CD4-positive, alpha-beta memory T cell (primary cell): ENCODE results near the gene DGKH. TPM values are rescaled to one million over a fixed set of nuclear protein-coding genes. Genes with fewer than 3 reads are reported as not detected.

ENCODE experiments used
- CTCF ChIA-PET: fragments of 350-600 bp; sonication (Branson Sonifier 250); formaldehyde crosslinking; loops from one replicate; lab custom pipeline; 2021; ENCODE audit warnings: inconsistent platforms; ENCODE audit not compliant: partially characterized antibody; lab: Charles Lee
- POLR2A ChIA-PET: fragments of 350-600 bp; sonication (Branson Sonifier 250); formaldehyde crosslinking; loops from one replicate; lab custom pipeline; 2021; ENCODE audit not compliant: partially characterized antibody; lab: Charles Lee
- DNase-seq, 5 donors: peaks; one replicate each; pipeline versions ENCODE4 v3.0.0 to v3.0.0-alpha.2; 2020 to 2022; ENCODE audit warnings: mixed read lengths in 1 of 5
- H3K27ac ChIP-seq: one replicate; pipeline ENCODE4 v1.7.0; 2013; ENCODE audit warnings: low read depth, low read length
- H3K27me3 ChIP-seq: 2 replicates; pipeline ENCODE4 v1.7.0; 2013; ENCODE audit warnings: mild to moderate bottlenecking, low read length, moderate library complexity; ENCODE audit not compliant: insufficient read depth
- H3K36me3 ChIP-seq: 2 replicates; pipeline ENCODE4 v1.7.0; 2013; ENCODE audit warnings: mild to moderate bottlenecking, low read length, moderate library complexity; ENCODE audit not compliant: insufficient read depth
- H3K4me1 ChIP-seq: 2 replicates; pipeline ENCODE4 v1.7.0; 2013; ENCODE audit warnings: mild to moderate bottlenecking, low read length, moderate library complexity; ENCODE audit not compliant: insufficient read depth
- H3K4me3 ChIP-seq, 2 donors: one replicate each; pipeline ENCODE4 v1.7.0; 2013; ENCODE audit warnings: low read length in 2 of 2, mild to moderate bottlenecking in 1 of 2
- H3K9me3 ChIP-seq, 2 donors: one replicate each; pipeline ENCODE4 v1.7.0; 2013; ENCODE audit warnings: low read length in 2 of 2, control low read depth in 1 of 2; ENCODE audit not compliant: control insufficient read depth in 1 of 2
- H3K27ac Mint-ChIP-seq, 7 donors: one replicate each; pipeline ENCODE4 v1.8.0; 2020 to 2021; ENCODE audit warnings: mixed read lengths in 7 of 7, mild to moderate bottlenecking in 6 of 7, inconsistent platforms in 3 of 7, moderate library complexity in 3 of 7
- H3K27me3 Mint-ChIP-seq, 2 donors: one replicate each; pipeline ENCODE4 v1.8.0; 2020 to 2021; ENCODE audit warnings: mixed read lengths in 2 of 2
- H3K36me3 Mint-ChIP-seq, 2 donors: one replicate each; pipeline ENCODE4 v1.8.0; 2020 to 2021; ENCODE audit warnings: mixed read lengths in 2 of 2, inconsistent platforms in 1 of 2, mild to moderate bottlenecking in 1 of 2
- H3K4me1 Mint-ChIP-seq, 4 donors: one replicate each; pipeline ENCODE4 v1.8.0; 2020 to 2021; ENCODE audit warnings: mixed read lengths in 4 of 4, mild to moderate bottlenecking in 1 of 4
- H3K4me3 Mint-ChIP-seq, 8 donors: one replicate each; pipeline ENCODE4 v1.8.0; 2020 to 2021; ENCODE audit warnings: mixed read lengths in 8 of 8, mild to moderate bottlenecking in 7 of 8, moderate library complexity in 6 of 8, inconsistent platforms in 3 of 8
- H3K9me3 Mint-ChIP-seq, 8 donors: one replicate each; pipeline ENCODE4 v1.8.0; 2020 to 2021; ENCODE audit warnings: mixed read lengths in 8 of 8, mild to moderate bottlenecking in 5 of 8, inconsistent platforms in 3 of 8, moderate library complexity in 1 of 8
- intact Hi-C: fragments of 100-400 bp; cut with micrococcal nuclease; formaldehyde crosslinking; loops from one replicate; pipeline ENCODE4 v1.15.1; 2023
- polyA plus RNA-seq, 2 donors: library from polyadenylated mRNA; unstranded; fragments of 300-500 nt; fragmentation: Illumina TruSeq; gene quantifications; one replicate each; pipeline ENCODE4 v1.2.3, GENCODE V29; 2021
- total RNA-seq, 2 experiments: library from RNA; stranded (reverse); gene quantifications; one replicate each; pipeline ENCODE4 v1.2.3, GENCODE V29; 2021

Gene DGKH
- total and polyA plus RNA-seq, 4 experiments from 2014 or later, result 2.1 to 11.6 (median 6.6) TPM

DNA sequence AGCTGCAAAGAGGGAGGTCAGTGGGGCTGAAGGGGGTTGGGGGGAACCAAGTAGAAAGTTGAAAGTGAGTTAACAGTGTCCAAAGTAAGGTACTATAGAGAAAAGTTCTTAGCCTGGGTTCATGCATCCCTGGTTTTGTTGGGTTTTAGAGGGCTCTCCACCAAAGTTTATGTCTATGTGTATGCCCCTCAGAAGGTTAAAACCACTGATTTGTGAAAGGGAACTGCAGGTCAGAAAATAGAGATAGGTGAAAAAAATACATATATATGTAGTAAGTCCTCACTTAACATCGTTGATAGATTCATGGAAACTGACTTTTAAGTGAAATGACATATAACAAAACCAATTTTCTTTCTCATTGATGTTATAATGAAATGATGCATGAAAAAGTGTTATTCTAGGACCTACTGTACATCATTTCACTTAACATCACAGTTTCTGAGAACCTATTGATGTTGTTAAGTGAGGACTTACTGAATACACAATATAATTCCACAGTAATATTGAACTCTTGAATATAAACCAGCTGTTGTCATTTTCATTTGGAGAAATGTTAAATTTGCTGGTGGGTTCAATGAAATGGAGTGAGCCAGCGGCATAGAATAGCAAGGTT is 9.6 kb downstream of the DGKH start:
- Mint-ChIP-seq H3K27me3 (no peaks in the 10 kb centered on the region), H3K4me1 (peaks cover 5 to 22% (median 9%) of the 10 kb centered on the region in 4 donors), H3K9me3 (peaks cover 0 to 9% (median 4%) of the 10 kb centered on the region in 8 donors), H3K27ac (peak overlapping the region in 2 of 7 donors; percentile 60 to 69), H3K4me3 (peak overlapping the region in 2 of 8 donors; percentile 16 to 67), H3K36me3 (peaks cover 2 to 15% of the 10 kb centered on the region in 2 donors)
- H3K4me3 ChIP-seq, result no peak overlapping the region
- ChIA-PET CTCF (interaction anchor here (0.8 to 0.9 kb wide), 2 partner anchors 14 to 156 kb away, joined by 3 read pairs; no protein-coding TSS in a partner anchor), POLR2A (no interaction called here)
- no peaks in the 10 kb centered on the region for H3K36me3 ChIP-seq
- H3K27ac ChIP-seq, result no peak overlapping the region
- H3K27me3 ChIP-seq, result no peaks in the 10 kb centered on the region
- intact Hi-C loops, result no loop called here
- H3K4me1 ChIP-seq, result peaks cover 18% of the 10 kb centered on the region
- peaks cover 0 to 3% of the 10 kb centered on the region in 2 donors for H3K9me3 ChIP-seq
- DNase-seq, result no peak

DNA sequence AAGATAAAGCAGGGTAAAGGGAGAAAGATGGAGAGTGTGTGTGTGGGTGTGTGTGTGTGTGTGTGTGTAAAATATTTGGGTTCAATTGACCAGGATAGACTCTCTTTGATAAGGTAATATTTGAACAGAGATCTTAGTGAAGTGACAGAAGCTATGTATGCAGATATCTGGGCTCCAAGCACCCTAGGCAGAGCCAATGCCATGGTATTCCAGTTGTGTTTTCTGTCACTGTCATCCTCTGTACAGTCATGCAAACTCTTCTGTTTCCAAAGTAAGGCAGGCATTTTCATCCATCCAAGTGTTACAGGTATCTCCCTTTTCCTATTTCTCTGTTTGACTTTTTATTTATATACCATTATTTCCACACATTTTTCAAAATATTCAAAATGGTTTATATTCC is 13.5 kb downstream of the DGKH start:
- Histone ChIP-seq H3K9me3 (peaks cover 0 to 3% of the 10 kb centered on the region in 2 donors), H3K27me3 (no peaks in the 10 kb centered on the region), H3K27ac (no peak overlapping the region), H3K4me1 (no peaks in the 10 kb centered on the region), H3K4me3 (no peak overlapping the region), H3K36me3 (no peaks in the 10 kb centered on the region)
- ChIA-PET POLR2A (no interaction called here), CTCF (interaction anchor here (1.0 kb wide), 1 partner anchor 50 kb away, joined by 3 read pairs; no protein-coding TSS in a partner anchor)
- DNase-seq, result no peak
- peak overlapping the region in 1 of 7 donors; percentile 65 for H3K27ac Mint-ChIP-seq
- peaks cover 0 to 9% (median 4%) of the 10 kb centered on the region in 8 donors for H3K9me3 Mint-ChIP-seq
- H3K4me1 Mint-ChIP-seq, result peaks cover 5 to 8% (median 5%) of the 10 kb centered on the region in 4 donors
- H3K4me3 Mint-ChIP-seq, result no peak overlapping the region
- H3K27me3 Mint-ChIP-seq, result no peaks in the 10 kb centered on the region
- intact Hi-C loops, result no loop called here
- H3K36me3 Mint-ChIP-seq, result peaks cover 9 to 17% of the 10 kb centered on the region in 2 donors

DNA sequence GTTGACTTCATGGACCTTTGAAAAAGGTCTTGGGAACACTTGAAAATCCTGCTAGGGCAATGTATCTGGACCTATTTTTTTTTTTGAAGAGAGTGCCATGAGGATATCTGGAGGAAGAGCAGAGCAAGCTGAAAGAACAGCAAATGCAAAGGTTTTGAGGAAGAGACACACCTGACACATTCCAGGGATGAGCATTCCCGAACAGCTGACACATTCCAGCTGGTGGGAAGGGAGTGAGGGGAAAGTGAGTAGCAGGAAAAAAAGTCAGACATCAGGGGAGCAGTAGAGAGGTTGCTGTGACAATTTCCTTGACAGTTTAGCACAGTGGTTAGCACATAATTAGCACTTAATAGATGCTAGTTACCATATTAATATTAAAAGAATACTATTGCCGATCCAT is 14.7 kb downstream of the DGKH start:
- H3K36me3 Mint-ChIP-seq, result peaks cover 9 to 13% of the 10 kb centered on the region in 2 donors
- no peak overlapping the region for H3K4me3 Mint-ChIP-seq
- Histone ChIP-seq H3K4me3 (no peak overlapping the region), H3K4me1 (no peaks in the 10 kb centered on the region), H3K36me3 (no peaks in the 10 kb centered on the region), H3K27me3 (no peaks in the 10 kb centered on the region), H3K27ac (no peak overlapping the region), H3K9me3 (peaks cover 0 to 3% of the 10 kb centered on the region in 2 donors)
- peaks cover 0 to 6% (median 2%) of the 10 kb centered on the region in 4 donors for H3K4me1 Mint-ChIP-seq
- peaks cover 0 to 8% (median 4%) of the 10 kb centered on the region in 8 donors for H3K9me3 Mint-ChIP-seq
- ChIA-PET CTCF (interaction anchor here (1.0 kb wide), 1 partner anchor 49 kb away, joined by 3 read pairs; no protein-coding TSS in a partner anchor), POLR2A (no interaction called here)
- no peaks in the 10 kb centered on the region for H3K27me3 Mint-ChIP-seq
- intact Hi-C loops, result no loop called here
- no peak for DNase-seq
- peak overlapping the region in 1 of 7 donors; percentile 39 for H3K27ac Mint-ChIP-seq

DNA sequence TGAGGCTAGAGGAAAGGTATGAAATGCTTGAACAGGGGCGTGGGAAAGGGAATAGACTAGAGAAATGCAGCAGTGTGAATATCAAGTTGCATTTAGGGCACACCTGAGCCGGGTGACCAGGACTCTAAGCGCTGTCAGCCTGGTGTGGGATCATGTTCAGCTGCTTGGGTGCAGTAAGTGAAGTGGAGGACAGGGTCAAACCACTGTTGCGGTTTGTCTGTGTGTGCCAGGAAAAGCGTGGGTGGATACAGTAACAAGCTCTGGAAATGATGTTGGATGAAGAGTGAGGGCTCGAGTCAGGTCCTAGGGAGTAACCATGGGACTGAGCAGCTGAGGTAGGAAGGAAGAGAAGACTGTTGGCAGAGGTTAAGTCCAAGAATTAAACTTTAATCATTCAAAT is 15.8 kb downstream of the DGKH start:
- Histone ChIP-seq H3K4me1 (no peaks in the 10 kb centered on the region), H3K27me3 (no peaks in the 10 kb centered on the region), H3K9me3 (no peaks in the 10 kb centered on the region), H3K27ac (no peak overlapping the region), H3K36me3 (no peaks in the 10 kb centered on the region), H3K4me3 (no peak overlapping the region)
- peaks cover 7 to 9% of the 10 kb centered on the region in 2 donors for H3K36me3 Mint-ChIP-seq
- POLR2A ChIA-PET, result no interaction called here
- H3K9me3 Mint-ChIP-seq, result peaks cover 0 to 2% (median 0%) of the 10 kb centered on the region in 8 donors
- intact Hi-C loops, result no loop called here
- H3K4me3 Mint-ChIP-seq, result no peak overlapping the region
- DNase-seq, result no peak
- H3K27ac Mint-ChIP-seq, result peak overlapping the region in 2 of 7 donors; percentile 10 to 39
- CTCF ChIA-PET, result no interaction called here
- H3K27me3 Mint-ChIP-seq, result no peaks in the 10 kb centered on the region
- H3K4me1 Mint-ChIP-seq, result peaks cover 0 to 6% (median 2%) of the 10 kb centered on the region in 4 donors

DNA sequence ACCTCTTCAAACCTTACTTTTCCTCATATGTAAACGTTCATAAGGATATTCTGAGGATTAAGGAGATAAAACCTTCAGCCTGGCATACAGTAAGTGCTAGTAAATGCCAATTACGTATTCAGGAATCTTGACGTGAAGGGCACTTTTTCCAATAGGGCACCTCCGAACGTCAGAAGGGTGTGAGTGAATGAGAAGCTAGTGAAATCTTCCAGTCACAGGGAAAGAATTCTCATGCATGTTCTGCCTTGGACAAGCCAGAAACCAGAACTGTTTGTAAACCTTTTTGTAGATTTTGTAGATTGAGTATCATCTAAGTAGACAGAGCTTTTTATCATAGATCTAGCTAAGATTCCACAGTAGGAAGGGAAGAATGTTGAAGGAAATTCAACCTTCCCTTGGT is 16.5 kb downstream of the DGKH start:
- ChIA-PET POLR2A (no interaction called here), CTCF (no interaction called here)
- no peak overlapping the region for H3K4me3 ChIP-seq
- intact Hi-C loops, result no loop called here
- H3K4me1 ChIP-seq, result no peaks in the 10 kb centered on the region
- Mint-ChIP-seq H3K36me3 (peaks cover 8 to 13% of the 10 kb centered on the region in 2 donors), H3K9me3 (peaks cover 0 to 2% (median 0%) of the 10 kb centered on the region in 8 donors), H3K27ac (no peak overlapping the region), H3K27me3 (no peaks in the 10 kb centered on the region), H3K4me1 (peaks cover 0 to 9% (median 5%) of the 10 kb centered on the region in 4 donors), H3K4me3 (no peak overlapping the region)
- no peak overlapping the region for H3K27ac ChIP-seq
- no peaks in the 10 kb centered on the region for H3K27me3 ChIP-seq
- no peak for DNase-seq
- H3K36me3 ChIP-seq, result no peaks in the 10 kb centered on the region
- no peaks in the 10 kb centered on the region for H3K9me3 ChIP-seq

DNA sequence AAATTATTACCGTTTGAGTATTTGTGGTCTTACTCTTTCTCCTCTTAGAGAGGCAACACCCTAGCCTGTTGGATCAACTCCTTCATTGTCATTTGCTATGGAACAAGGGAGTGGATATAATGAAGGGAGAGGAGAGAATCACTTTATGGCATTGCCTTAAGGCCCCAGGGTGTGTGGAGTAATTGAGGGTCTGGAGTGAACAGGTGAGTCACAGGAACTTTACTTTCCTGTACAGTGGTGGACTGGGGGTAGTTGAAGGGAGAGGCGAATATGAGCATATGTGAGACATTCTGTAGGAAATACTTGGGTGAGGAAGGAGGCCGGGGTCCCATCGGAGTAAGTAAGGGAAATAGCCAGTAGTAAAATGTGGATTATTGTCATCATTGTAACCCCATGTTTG is 17.0 kb downstream of the DGKH start:
- H3K4me3 Mint-ChIP-seq, result no peak overlapping the region
- intact Hi-C loops, result no loop called here
- POLR2A ChIA-PET, result no interaction called here

DNA sequence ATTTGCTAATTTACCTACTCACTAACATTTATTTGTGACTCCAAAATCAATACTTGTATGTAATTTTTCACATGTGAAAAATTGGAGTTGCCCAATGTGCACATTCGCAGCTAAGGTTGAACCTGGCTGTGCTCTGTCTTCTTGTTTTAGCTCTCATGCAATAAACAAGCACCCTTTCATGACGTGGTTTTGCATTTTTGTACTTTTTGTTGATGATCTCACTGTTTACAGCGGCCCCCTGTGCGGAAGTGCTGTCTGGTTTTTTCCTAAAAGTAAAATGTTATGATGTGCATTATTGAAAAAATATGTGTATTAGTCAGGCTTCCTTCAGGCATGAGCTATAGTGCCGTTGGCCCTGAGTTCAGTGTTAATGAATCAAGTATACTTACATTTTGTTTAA is 18.1 kb downstream of the DGKH start:
- Histone ChIP-seq H3K9me3 (no peaks in the 10 kb centered on the region), H3K27me3 (no peaks in the 10 kb centered on the region), H3K4me3 (no peak overlapping the region), H3K4me1 (peaks cover 2% of the 10 kb centered on the region), H3K36me3 (no peaks in the 10 kb centered on the region), H3K27ac (no peak overlapping the region)
- CTCF ChIA-PET, result no interaction called here
- DNase-seq, result no peak
- no peak overlapping the region for H3K27ac Mint-ChIP-seq
- no peaks in the 10 kb centered on the region for H3K27me3 Mint-ChIP-seq
- peaks cover 11 to 18% (median 15%) of the 10 kb centered on the region in 4 donors for H3K4me1 Mint-ChIP-seq
- H3K9me3 Mint-ChIP-seq, result no peaks in the 10 kb centered on the region
- H3K36me3 Mint-ChIP-seq, result peaks cover 10 to 17% of the 10 kb centered on the region in 2 donors
- no peak overlapping the region for H3K4me3 Mint-ChIP-seq
- POLR2A ChIA-PET, result no interaction called here
- intact Hi-C loops, result no loop called here

More for the DNA sequence above, 17.0 kb downstream of the DGKH start:
- no peak for DNase-seq
- CTCF ChIA-PET, result no interaction called here
- H3K27me3 Mint-ChIP-seq, result no peaks in the 10 kb centered on the region
- no peak overlapping the region for H3K4me3 ChIP-seq
- H3K9me3 ChIP-seq, result no peaks in the 10 kb centered on the region
- H3K36me3 ChIP-seq, result no peaks in the 10 kb centered on the region
- peaks cover 10 to 13% of the 10 kb centered on the region in 2 donors for H3K36me3 Mint-ChIP-seq
- H3K27ac ChIP-seq, result no peak overlapping the region
- peaks cover 0 to 2% (median 0%) of the 10 kb centered on the region in 8 donors for H3K9me3 Mint-ChIP-seq
- H3K27me3 ChIP-seq, result no peaks in the 10 kb centered on the region
- H3K4me1 ChIP-seq, result no peaks in the 10 kb centered on the region
- peaks cover under 1 to 9% (median 6%) of the 10 kb centered on the region in 4 donors for H3K4me1 Mint-ChIP-seq
- peak overlapping the region in 2 of 7 donors; percentile 3 to 59 for H3K27ac Mint-ChIP-seq
